Lower lobe of right lung (tissue), 1 donor: ENCODE results near the gene TMEM219. TPM values are rescaled to one million over a fixed set of nuclear protein-coding genes. Genes with fewer than 3 reads are reported as not detected.

ENCODE experiments used
- total RNA-seq: library from RNA; stranded (reverse); fragmentation: NEBNext Ultra II Directional; extraction: Animal tissue kit (Norgen Biotek cat#: 25700); gene quantifications from one replicate; pipeline ENCODE4 v1.2.1, GENCODE V29; 2021
- donor health status: DM: no; HTN: yes; CAD: no; lungs with severe emphysema.

Gene TMEM219
- total RNA-seq, 1 donor from 2014 or later = 148 TPM

Other genes with a start within 250 kb of the TMEM219 start
- 11.2 TPM for gene C16orf54, start 216.1 kb upstream of the TMEM219 start, total RNA-seq
- gene ZG16, start 183.8 kb upstream of the TMEM219 start, total RNA-seq = not detected
- gene KIF22, start 171.3 kb upstream of the TMEM219 start, total RNA-seq = 21.8 TPM
- 169 TPM for gene MAZ, start 155.6 kb upstream of the TMEM219 start, total RNA-seq
- gene PRRT2, start 149.9 kb upstream of the TMEM219 start, total RNA-seq = 3.2 TPM
- 18.1 TPM for gene PAGR1, start 145.9 kb upstream of the TMEM219 start, total RNA-seq
- gene MVP, start 141.6 kb upstream of the TMEM219 start, total RNA-seq = 248 TPM
- gene CDIPT, start 98.9 kb upstream of the TMEM219 start, total RNA-seq = 75.4 TPM
- gene SEZ6L2, start 62.5 kb upstream of the TMEM219 start, total RNA-seq = 10.7 TPM
- gene ASPHD1, start 61.6 kb upstream of the TMEM219 start, total RNA-seq = 1.6 TPM
- 22.3 TPM for gene KCTD13, start 35.9 kb upstream of the TMEM219 start, total RNA-seq
- 66.2 TPM for gene TAOK2, start 11.8 kb downstream of the TMEM219 start, total RNA-seq
- gene HIRIP3, start 33.5 kb downstream of the TMEM219 start, total RNA-seq = 22.1 TPM
- 58.4 TPM for gene INO80E, start 34.2 kb downstream of the TMEM219 start, total RNA-seq
- 6.4 TPM for gene DOC2A, start 48.9 kb downstream of the TMEM219 start, total RNA-seq
- not detected for gene C16orf92, start 61.1 kb downstream of the TMEM219 start, total RNA-seq
- gene TLCD3B, start 69.2 kb downstream of the TMEM219 start, total RNA-seq = not detected
- gene ALDOA, start 103.7 kb downstream of the TMEM219 start, total RNA-seq = 733 TPM
- gene PPP4C, start 113.9 kb downstream of the TMEM219 start, total RNA-seq = 68.9 TPM
- 1.6 TPM for gene TBX6, start 129.8 kb downstream of the TMEM219 start, total RNA-seq
- gene YPEL3, start 134.1 kb downstream of the TMEM219 start, total RNA-seq = 113 TPM
- 14.4 TPM for gene GDPD3, start 151.5 kb downstream of the TMEM219 start, total RNA-seq
- 84.6 TPM for gene MAPK3, start 161.1 kb downstream of the TMEM219 start, total RNA-seq
- 76.3 TPM for gene CORO1A, start 221.5 kb downstream of the TMEM219 start, total RNA-seq
- gene BOLA2B, start 231.6 kb downstream of the TMEM219 start, total RNA-seq = 51.7 TPM
- gene SLX1A, start 231.8 kb downstream of the TMEM219 start, total RNA-seq = 28.6 TPM
- 23.1 TPM for gene SULT1A3, start 237.2 kb downstream of the TMEM219 start, total RNA-seq